Skeletal muscle satellite cell (primary cell): ENCODE measurements around the gene PPP4R4.

Experiments
- H3K27me3 ChIP-seq: 2 replicates; pipeline ENCODE4 v1.7.0; 2013; ENCODE audit warnings: low read length; ENCODE audit not compliant: control insufficient read depth, insufficient read depth
- H3K36me3 ChIP-seq: 2 replicates; pipeline ENCODE4 v1.7.0; 2013; ENCODE audit warnings: mild to moderate bottlenecking, control low read depth, low read length; ENCODE audit not compliant: insufficient read depth
- H3K4me1 ChIP-seq: 2 replicates; pipeline ENCODE4 v1.7.0; 2013; ENCODE audit warnings: low read length; ENCODE audit not compliant: control insufficient read depth, insufficient read depth
- H3K4me2 ChIP-seq: 2 replicates; pipeline ENCODE4 v1.7.0; 2013; ENCODE audit warnings: mild to moderate bottlenecking, low read length
- H3K4me3 ChIP-seq: 2 replicates; pipeline ENCODE4 v1.7.0; 2013; ENCODE audit warnings: low read length
- H3K9ac ChIP-seq: 2 replicates; pipeline ENCODE4 v1.7.0; 2013; ENCODE audit warnings: mild to moderate bottlenecking, low read depth, low read length, moderate library complexity
- H3K9me3 ChIP-seq: replicated peaks from 2 replicates; pipeline ENCODE4 v1.7.0; 2013; ENCODE audit warnings: mild to moderate bottlenecking, control low read depth, low read length

PPP4R4 gene

DNA sequence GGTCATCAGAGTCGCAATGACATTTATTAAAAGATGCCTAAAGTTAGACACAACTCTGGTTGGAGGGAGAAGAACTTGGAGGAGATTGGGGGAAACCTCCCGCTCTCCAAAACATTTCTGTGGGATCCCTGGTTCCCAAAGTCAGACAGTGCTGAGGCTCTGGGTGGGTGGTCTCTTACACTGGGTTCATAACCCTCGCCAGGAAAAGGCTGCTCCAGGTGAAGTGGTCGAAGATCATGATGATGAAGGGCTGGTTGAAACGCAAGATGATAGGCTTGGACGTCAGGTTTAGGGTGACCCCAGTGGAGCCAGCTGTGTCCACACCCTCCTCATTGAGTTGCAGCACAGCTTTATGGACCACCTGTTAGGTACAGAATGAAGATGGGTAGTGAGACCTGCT, 130.1 kb downstream of the PPP4R4 start:
- no peaks in the 10 kb centered on the region for H3K36me3 ChIP-seq
- no peak overlapping the region for H3K4me2 ChIP-seq
- no peak overlapping the region for H3K4me3 ChIP-seq
- H3K4me1 ChIP-seq, result no peaks in the 10 kb centered on the region
- H3K9ac ChIP-seq, result no peak overlapping the region
- H3K9me3 ChIP-seq, result peaks cover 7% of the 10 kb centered on the region
- no peaks in the 10 kb centered on the region for H3K27me3 ChIP-seq

DNA sequence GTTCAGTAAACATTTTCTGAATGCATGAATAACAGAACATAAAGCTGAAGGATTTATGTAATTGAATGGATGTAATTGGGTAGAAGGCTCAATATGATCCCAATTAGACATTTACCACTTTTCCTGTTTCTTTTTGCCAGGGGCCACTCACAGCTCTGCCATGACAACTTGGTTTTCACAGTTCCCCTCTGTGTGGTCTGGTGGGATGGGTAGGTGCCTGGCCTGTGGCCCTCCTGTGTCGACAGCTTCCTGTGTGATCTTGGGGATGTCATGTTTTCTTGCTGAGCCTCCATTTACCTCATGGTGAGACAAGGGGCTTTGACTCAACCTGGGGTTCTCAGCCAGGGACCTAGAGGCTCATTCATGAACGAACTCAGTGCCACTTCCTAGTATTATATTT, 131.5 kb downstream of the PPP4R4 start:
- no peaks in the 10 kb centered on the region for H3K27me3 ChIP-seq
- no peak overlapping the region for H3K4me2 ChIP-seq
- no peaks in the 10 kb centered on the region for H3K36me3 ChIP-seq
- H3K4me3 ChIP-seq, result no peak overlapping the region
- H3K4me1 ChIP-seq, result no peaks in the 10 kb centered on the region
- peaks cover 7% of the 10 kb centered on the region for H3K9me3 ChIP-seq
- no peak overlapping the region for H3K9ac ChIP-seq

- Histone ChIP-seq H3K36me3 (no peaks in the 10 kb centered on the region), H3K9me3 (peaks cover 7% of the 10 kb centered on the region), H3K4me2 (no peak overlapping the region), H3K4me1 (no peaks in the 10 kb centered on the region), H3K27me3 (no peaks in the 10 kb centered on the region), H3K4me3 (no peak overlapping the region), H3K9ac (no peak overlapping the region)
Observed at GRCh38 chr14:94306047-94306978, 132.2 kb downstream of the PPP4R4 start.

GRCh38 chr14:94307410-94307992, 133.4 kb downstream of the PPP4R4 start:
- Histone ChIP-seq H3K4me1 (no peaks in the 10 kb centered on the region), H3K4me3 (no peak overlapping the region), H3K9ac (no peak overlapping the region), H3K27me3 (no peaks in the 10 kb centered on the region), H3K9me3 (peaks cover 7% of the 10 kb centered on the region), H3K4me2 (no peak overlapping the region), H3K36me3 (no peaks in the 10 kb centered on the region)

GRCh38 chr14:94309721-94310120, 135.6 kb downstream of the PPP4R4 start:
- Histone ChIP-seq H3K9ac (no peak overlapping the region), H3K27me3 (no peaks in the 10 kb centered on the region), H3K4me3 (no peak overlapping the region), H3K4me2 (no peak overlapping the region), H3K4me1 (peaks cover 4% of the 10 kb centered on the region), H3K9me3 (peaks cover 7% of the 10 kb centered on the region), H3K36me3 (no peaks in the 10 kb centered on the region)

GRCh38 chr14:94310248-94310647, 136.1 kb downstream of the PPP4R4 start:
- Histone ChIP-seq H3K4me1 (peaks cover 4% of the 10 kb centered on the region), H3K36me3 (no peaks in the 10 kb centered on the region), H3K9me3 (peaks cover 7% of the 10 kb centered on the region), H3K4me2 (no peak overlapping the region), H3K9ac (no peak overlapping the region), H3K4me3 (no peak overlapping the region), H3K27me3 (no peaks in the 10 kb centered on the region)

DNA sequence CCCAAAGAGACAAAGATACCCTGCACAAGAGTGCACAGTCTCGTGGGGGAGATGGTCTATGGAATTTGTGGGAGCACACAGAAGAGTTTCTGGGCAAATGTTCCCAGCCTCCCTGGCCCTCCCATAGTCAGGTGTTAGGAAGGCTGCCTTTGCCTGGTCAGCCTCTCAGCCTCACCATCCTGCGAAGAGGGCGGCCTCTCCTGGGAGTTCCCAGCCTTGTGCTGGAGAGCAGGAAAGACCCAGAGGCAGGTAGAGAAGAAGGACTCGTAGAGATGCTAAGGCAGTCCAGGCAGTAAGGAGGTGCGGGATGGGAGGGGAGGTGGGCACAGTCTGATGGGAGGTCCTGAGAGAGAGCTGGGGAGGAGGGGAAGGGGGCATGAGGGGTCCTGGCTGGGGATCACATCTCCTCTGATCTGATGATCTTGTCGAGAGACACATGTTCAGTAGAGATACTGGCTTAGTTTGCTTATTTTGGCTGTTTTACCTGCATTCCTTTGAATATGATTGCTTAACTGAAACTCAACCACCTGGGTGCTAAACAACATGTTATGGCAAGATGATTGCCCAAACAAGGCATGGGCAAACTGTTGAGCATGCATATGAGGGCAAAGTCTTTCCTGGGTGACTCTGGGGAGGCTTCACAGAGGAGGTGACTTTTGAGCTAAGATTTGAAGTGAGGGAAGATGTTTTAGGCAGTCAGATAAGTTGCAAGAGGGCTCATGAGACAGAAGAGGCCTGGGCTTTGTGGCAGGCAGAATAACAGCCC, 138.5 kb downstream of the PPP4R4 start:
- Histone ChIP-seq H3K4me1 (peaks cover 4% of the 10 kb centered on the region), H3K4me3 (no peak overlapping the region), H3K27me3 (no peaks in the 10 kb centered on the region), H3K4me2 (no peak overlapping the region), H3K9ac (no peak overlapping the region), H3K36me3 (no peaks in the 10 kb centered on the region), H3K9me3 (peaks cover 4% of the 10 kb centered on the region)

- H3K4me2 ChIP-seq, result no peak overlapping the region
- H3K4me3 ChIP-seq, result no peak overlapping the region
- H3K27me3 ChIP-seq, result no peaks in the 10 kb centered on the region
- no peak overlapping the region for H3K9ac ChIP-seq
- peaks cover 4% of the 10 kb centered on the region for H3K4me1 ChIP-seq
- no peaks in the 10 kb centered on the region for H3K9me3 ChIP-seq
- no peaks in the 10 kb centered on the region for H3K36me3 ChIP-seq
Observed at GRCh38 chr14:94313991-94314655, 140.0 kb downstream of the PPP4R4 start.

GRCh38 chr14:94314890-94315289, 140.8 kb downstream of the PPP4R4 start:
- no peaks in the 10 kb centered on the region for H3K36me3 ChIP-seq
- no peaks in the 10 kb centered on the region for H3K27me3 ChIP-seq
- H3K9ac ChIP-seq, result no peak overlapping the region
- H3K9me3 ChIP-seq, result no peaks in the 10 kb centered on the region
- H3K4me2 ChIP-seq, result no peak overlapping the region
- H3K4me3 ChIP-seq, result no peak overlapping the region
- peaks cover 4% of the 10 kb centered on the region for H3K4me1 ChIP-seq

DNA sequence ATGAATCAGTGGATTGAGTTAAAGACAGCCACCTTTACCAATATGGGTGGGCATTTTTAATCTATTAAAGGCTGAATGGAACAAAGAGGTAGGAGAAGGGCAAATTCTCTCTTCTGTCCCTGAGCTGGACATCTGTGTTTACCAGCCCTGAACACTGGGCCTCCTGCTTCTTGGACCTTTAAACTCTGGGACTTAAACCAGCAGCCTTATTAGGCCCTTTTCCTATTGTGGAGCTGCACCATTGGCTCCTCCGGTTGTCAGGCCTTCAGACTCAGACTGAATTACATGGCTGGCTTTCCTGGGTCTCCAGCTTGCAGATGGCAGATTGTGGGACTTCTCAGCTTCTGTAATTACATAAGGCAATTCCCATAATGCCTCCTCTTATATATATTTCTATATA, 142.6 kb downstream of the PPP4R4 start:
- Histone ChIP-seq H3K27me3 (no peaks in the 10 kb centered on the region), H3K4me3 (no peak overlapping the region), H3K9ac (no peak overlapping the region), H3K9me3 (no peaks in the 10 kb centered on the region), H3K4me2 (no peak overlapping the region), H3K36me3 (no peaks in the 10 kb centered on the region), H3K4me1 (peaks cover 4% of the 10 kb centered on the region)

- Histone ChIP-seq H3K36me3 (no peaks in the 10 kb centered on the region), H3K4me2 (no peak overlapping the region), H3K4me3 (no peak overlapping the region), H3K4me1 (peaks cover 4% of the 10 kb centered on the region), H3K9ac (no peak overlapping the region), H3K9me3 (no peaks in the 10 kb centered on the region), H3K27me3 (no peaks in the 10 kb centered on the region)
Observed at GRCh38 chr14:94317259-94317658, 143.1 kb downstream of the PPP4R4 start.
